Activated CD4-positive, alpha-beta T cell treated with anti-CD3 and anti-CD28 coated beads, Interleukin-2, amount 50 U/mL, for 1 hour (primary cell): ENCODE data around the gene LRFN2.

ENCODE experiments used
- DNase-seq: peaks from one replicate; pipeline ENCODE4 v3.0.0-alpha.2; 2020

The LRFN2 gene

DNA sequence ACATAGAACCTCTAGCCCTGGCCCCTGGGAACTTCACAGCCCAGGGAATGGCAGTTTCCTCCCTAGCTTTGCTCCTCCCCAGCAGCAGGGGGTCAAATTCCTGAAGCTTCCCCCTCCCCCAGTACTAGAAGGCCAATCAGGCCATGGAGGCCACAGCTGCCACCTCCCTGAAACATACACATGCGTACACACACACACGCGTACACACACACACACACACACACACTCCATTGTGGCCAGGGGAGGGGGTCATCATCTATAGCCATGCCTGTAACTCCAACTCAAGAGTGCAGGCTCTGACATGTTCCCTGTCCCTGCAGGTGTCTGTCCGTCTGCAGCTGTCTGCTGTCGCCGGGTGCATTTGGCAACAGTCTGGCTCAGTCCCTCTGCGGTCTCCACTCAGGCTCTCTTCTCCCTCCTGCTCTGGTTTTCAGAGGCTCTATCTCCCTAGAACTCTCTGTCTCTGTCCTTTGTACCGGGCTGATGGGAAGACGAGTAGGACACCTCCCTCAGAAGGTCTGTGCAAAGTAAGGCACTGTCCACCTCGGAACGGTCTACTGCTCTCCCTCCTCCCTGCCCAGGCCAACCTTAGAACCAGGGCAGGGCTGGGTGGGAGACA is 1.4 kb downstream of the LRFN2 start:
- DNase-seq, result no peak

DNA sequence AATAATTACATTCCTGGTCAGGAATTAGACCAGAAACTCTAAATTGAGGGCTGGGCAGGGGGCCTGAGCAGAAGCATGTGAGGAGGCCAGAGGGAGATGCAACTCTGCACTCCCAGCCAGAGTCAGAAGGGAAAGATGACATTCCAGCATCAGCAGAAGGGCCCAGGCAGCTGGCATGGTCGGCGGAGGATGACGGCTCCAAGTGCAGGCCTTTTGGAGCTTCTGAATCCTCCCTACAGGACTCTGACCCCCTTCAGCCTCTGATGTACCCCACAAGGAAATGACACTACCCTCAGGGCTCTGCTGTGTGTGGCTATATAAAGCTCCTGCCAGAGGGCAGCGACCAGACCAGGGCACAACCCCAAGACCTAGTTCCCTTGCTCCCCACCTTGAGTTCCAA is 1.9 kb downstream of the LRFN2 start:
- no peak for DNase-seq

DNA sequence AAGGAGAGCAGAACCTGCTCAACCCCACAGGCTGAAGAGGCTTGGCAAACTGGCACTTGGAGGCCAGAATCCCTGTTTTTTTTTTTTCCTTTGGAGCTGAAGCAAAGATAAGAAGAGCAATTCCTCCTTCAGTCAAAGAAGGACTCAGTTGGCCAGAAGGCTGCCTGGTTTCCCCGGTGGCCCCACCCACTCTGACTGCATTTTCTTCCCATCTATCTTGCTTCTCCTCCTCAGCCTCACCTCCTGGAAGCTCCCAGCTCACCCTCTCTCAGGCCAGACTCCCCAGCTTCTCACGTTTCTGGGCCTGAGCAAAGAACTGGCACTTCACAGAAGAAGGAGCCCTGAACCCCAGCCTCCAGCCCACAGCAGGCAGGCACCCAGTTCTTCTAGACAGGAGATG is 2.4 kb downstream of the LRFN2 start:
- DNase-seq, result no peak

DNA sequence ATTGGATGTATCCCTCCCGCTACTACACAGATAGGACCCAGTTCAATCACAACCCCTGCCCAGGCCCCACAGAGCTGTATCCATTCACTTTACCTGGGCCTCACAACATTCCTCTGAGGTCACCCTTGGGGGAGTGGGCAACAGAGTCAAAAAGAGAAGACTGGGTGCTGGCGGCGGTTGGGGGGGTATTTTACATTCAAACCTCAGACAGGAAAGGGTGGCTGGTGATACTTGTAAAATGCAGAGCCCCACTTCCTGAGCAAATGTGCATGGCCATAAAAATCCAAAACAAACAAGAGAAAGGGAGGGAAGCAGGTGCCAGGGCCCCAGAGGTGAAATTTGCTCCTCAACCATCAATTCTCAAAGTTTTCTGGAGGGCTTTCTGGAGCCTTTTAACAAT is 3.5 kb downstream of the LRFN2 start:
- no peak for DNase-seq

DNA sequence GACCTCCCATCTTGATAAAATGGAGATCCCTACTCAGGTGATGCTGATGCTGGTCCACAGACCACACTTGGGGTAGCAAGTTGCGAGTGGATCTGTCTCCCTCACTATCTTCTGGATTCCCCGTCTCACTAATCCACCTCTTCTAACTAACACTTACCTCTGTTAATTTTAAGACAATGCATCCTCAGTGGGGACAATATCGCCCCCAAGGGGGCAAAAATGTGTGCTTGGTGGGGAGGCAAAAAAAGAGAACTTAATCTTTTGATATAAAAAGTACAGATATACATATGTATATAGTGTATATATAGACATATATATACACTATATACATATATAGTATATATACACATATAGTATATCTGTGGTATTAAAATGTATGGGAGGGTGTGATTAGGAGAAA is 4.3 kb downstream of the LRFN2 start:
- no peak for DNase-seq

DNA sequence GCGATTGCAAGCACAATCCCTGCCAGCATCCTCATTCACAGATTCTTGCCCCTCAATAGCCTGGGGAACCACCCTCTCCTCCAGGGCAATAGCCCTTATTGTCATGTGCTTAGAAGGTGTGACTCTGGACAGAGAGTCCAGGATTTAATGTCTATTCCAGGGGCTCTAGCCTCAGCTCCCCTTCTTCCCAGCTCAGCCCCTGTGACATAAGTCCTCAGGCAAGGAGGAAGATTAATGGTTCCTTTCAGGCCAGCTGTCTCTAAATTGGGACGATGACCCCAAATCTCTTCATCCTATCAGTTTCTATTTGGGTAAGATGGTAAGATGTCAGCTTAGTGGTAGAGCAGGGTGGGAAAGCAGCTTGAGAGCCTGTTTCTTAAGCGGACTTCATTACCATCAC is 8.1 kb downstream of the LRFN2 start:
- DNase-seq, result no peak

DNA sequence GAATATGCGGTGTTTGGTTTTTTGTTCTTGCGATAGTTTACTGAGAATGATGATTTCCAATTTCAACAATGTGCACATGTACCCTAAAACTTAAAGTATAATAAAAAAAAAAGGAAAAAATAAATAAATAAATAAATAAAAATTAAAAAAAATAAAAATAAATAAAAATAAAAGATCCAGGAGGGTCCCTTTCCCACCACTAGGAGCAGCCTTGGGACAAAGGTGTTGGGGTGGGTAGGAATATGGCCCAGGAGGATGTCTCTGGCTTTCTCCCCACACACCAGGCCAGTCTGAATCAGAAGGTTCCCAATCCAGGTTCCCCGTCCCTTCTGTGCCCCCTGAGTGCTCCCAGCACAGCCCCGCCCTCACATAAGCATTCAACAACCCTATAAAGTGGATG is 9.5 kb downstream of the LRFN2 start:
- DNase-seq, result no peak

DNA sequence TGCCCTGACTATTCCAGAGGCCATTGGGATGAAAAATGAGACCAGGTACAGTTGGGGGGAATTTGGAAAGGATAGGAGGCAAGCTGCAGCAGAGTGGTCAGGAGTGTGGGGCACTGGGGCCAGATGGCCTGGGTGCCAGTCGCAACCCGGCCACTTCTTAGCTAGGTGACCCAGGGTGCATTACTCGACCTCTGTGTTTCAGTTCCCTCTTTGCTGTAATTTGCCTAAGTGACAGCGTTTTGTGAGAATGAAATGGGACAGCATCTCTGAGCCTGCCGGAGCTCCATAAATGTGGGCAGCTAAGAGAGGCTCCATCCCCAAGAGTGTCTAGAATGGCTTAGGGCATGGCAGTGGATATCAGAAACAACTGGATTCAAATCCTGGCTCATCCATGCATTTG is 13.9 kb downstream of the LRFN2 start:
- no peak for DNase-seq

DNA sequence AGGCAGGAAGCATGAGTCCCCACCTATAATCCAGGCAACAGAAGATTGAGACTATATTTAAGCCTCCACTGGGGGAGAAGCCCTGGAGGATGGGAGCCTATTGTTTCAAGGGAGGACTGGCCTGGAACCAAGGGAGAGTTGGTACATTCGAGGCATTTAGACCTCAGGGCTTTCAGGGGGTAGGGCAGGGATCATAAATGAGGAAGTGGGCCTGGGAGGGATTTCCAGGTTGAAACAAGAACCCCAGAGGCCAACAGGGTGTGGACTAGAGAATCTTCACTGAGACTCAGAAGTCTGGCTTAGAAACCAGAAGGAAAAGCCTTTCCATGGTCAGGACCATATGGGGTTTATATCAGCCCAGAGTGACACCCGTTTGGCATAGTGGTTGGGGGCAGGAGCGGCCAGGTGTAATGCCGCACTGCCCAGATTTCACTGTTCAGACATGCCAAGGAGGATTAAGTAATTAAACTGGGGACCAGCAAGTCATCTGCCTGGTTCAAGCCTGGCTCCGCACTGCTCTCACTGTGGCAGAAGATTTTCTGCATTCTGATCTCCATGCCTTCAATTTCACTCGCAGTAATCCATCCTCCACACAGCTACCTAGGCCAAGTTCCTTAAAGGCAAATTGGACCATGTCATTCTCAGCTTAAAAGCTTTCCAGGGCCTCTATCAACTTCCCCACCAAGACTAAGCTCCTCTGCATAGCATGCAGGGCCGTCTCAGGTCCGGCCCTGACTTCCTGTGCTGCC is 17.8 kb downstream of the LRFN2 start:
- no peak for DNase-seq

DNA sequence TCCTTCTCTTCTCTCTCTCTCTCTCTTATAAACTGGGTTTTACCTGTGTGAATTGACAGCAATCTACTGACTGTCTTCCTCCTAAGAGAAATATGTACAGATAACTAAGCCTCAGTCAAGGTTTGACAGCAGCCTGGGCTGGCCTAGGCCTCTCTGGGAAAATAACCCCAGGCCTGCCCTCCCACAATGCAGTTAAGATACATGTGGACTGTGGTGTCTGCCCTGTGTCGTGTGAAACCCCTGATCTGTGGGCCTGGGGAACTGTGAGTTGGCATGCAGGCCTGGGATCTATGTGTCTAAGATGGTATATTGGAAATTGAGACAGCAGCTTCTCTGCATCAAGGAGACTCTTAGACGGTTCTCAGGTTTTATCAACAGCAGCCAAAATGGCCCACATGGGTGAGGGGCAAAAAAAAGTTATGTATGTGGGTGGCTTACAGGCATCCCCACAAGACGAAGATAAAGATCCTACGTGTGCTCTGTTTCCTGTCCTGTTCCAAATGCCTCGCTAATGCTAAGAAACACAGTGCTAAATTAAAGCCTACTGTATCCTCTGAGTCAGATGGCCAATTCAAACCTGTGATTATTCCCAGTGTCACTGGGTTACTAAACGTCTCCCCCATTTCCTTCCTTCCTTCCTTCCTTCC is 19.0 kb downstream of the LRFN2 start:
- no peak for DNase-seq

DNA sequence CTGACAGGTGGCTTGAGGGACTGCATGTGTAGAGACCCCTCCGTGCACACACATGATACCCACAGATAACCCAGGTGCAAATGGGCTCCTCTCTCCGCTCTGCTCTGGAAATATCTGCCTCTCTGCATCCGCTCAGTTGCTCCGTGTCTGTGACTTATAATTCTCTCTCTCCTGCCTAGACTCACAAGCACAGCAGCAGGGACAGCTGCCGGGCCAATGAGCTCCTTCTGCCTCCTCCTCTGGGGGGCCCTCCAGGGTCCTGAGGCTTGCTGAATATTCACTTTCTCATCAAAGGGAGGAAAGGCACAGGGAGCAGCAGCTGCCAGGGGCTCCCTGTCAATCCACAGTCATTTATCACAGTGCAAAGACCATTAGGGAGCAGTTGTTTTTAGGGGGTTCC is 24.1 kb downstream of the LRFN2 start:
- no peak for DNase-seq

DNA sequence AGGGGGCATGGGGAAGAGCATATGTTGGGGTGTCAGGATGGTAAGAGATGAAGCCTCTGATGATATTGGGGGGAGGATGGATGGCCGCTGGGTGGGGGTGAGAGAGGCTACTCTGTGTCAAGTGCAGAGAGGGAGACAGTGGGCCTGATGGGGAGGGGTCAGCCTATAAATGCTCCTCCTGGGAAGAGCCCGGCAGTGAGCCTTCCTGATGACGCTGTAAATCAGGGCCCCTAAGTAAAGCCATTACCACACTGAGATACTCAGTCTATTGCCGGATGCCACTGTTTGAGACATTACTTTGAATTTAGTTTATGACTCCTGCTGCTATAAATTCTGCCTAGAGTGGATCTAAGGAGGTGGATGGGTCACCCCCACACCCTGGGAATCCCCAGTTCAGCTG is 28.1 kb downstream of the LRFN2 start:
- no peak for DNase-seq

DNA sequence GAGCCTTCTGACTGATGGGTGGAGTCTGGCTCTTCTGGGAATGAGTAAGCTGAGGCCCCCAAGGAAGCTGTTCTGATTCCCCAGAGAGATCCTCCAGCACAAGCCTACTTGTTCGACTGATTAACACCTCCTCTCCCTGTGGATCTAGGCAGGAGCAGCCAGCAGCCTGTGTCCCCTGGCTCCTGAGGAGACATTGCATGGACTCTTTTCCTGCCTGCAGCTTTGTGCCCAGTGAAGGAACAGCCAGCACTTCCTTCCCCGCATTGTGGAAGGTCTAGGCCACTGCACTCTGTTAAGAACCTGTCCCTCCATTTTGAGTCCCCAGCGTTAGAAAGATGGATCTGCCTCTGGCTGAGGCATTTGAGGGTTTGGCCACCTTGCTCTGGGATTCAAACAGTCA is 29.1 kb downstream of the LRFN2 start:
- DNase-seq, result no peak

DNA sequence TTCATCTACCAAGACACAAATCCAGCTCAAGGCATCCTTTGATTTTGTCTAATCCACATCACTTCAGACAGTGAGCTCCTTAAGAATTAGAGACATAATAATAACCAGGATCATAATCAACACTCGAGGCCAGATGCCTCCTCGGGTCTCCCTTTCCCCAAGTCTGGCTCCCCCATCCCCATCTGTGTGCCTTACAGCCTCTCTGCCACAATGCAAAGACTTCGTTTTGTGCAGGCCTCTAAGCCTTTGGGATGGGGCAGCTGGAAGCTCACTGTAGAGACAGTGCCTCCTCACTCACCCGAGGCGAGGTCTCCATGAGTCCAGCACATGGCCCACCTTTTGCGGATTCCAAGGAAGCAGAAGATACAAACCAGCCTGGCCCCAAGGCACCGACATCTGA is 30.3 kb downstream of the LRFN2 start:
- DNase-seq, result no peak

DNA sequence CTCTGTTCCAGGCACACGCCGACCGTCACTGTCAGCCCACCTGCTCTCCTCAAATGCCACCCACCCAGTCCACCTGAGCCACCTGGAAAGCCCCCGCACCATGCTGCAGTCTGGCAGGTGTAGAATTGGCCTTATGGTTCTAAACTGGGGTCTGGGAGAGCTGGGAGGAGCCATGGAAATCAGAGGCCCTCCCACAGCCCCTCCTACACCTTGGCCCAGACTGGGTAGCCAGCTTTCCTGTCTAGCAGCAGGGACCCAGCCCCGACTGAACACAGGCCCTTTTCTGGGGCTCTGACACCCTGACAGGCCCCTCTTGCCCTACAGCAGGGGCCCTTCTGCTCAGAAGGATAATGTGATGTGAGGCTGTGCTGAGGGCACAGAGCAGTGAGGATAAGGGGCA is 31.1 kb downstream of the LRFN2 start:
- no peak for DNase-seq

DNA sequence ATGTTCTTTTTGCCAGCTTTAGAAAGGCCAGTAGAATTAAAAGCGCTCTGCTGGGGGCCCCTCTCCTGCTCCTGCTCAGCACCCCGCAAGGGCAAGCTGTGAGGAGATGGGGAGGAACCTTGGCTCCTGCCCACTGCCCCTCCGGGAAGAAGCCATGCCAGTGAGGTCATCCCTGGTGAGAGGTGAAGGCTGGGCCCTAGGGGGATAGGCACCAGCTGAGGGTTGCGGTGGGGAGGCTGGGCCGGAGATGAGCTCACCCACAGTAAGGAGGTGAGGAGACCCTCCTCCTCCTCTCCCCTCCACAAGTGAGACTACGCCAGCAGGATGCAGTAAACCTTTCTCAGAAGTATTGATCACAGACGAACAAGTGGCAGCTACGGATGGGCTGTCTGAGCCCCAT is 32.1 kb downstream of the LRFN2 start:
- DNase-seq, result no peak

DNA sequence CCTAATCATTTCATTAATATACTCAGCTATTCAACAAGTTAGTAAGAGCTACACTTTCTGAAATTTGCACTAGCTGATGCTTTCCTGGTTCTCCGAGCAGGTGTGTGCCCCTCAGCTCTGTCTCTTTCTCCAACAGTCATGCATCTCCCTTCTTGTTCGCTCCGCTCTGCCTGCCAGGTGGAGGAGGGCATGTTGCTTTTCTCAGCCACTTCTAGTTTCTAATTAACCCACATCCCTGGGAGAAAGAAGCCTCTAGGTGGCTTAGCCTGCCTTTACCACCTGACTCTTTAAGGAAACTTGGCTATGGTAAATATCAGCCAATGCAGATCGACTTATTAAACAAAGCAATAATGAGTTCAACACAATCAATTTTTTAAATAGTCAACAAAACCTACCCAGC is 34.2 kb downstream of the LRFN2 start:
- DNase-seq, result no peak

DNA sequence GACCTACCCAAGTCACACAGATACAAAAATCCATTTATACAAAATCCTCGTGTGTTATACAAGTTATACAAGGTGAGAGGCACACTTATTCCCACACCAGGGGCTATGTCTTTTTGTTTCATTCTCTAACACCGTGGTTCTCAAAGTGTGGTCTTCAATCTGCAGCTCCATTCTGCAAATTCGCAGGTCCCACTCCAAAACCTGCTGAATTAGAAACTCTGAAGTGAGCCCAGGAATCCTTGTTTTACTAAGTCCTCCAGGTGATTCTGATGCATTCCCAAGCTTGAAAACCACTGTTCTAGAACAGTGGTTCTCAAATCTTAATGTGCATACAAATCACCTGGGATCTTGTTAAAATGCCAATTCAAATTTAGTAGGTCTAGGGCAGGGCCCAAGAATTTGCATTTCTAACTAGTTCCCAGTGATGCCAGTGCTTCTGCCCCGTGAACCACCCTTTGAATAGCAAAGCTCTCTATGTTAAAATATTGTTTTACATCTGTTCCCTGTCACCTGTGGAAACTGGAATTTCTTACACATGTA is 35.1 kb downstream of the LRFN2 start:
- no peak for DNase-seq

DNA sequence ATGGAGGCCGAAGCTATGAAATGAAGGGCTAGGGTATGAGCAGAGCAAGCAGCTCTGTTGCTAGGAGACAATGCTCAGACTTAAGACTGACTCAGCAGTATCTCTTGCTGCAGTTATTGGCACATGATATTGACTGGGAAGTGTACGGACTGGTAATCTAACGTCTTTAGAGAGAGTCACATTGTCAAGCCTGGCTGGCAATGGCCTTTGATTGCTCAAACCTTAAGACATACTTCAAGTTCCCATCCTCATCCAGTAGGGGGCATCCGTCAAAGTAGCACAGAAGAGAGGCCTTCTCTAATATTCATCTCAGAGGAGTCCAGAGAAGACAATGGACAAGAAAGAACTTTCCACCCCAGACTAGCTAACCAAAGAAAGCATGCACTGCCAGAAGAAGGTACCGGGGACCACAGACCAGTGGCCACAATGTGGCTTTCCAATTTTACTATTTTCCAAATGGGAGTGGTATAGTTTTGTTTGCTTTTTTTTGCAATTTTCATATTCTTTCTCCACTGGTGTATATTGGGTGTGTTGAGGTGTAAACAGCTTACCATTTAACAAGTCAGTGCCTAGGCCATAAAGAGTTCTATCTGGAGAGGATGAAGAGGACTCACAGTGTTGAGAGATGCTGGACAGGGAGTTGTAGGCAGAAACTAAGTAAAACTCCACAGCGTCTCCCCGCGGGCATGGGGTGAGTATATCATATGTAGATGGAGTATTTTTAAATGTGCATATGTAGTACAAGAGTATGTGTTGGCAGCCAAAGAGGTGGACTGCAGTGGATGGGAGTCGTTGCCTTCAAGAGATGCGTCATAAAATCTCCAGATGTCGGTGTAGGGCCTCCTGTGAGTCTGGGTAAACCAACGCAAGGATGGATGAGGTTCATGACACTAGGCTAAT is 36.7 kb downstream of the LRFN2 start:
- no peak for DNase-seq

DNA sequence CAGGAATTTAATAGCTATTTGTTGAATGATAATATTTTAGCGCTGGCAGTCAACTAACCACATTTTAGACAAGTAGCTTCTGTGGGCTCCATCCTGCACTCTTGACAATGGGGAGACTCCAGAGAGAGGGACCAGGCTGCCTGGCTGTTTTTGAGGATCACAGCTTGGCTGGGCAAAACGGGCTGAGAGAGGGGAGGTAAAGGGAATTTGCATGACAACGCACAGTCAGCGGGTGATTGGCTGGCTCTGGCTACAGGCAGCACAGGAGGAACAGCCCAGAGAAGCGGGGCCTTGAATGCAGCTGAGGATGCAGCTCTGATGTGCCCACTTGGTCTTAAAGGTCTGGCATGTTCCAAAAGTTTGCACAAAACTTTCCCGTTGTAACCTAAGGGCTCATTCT is 41.2 kb downstream of the LRFN2 start:
- no peak for DNase-seq

DNA sequence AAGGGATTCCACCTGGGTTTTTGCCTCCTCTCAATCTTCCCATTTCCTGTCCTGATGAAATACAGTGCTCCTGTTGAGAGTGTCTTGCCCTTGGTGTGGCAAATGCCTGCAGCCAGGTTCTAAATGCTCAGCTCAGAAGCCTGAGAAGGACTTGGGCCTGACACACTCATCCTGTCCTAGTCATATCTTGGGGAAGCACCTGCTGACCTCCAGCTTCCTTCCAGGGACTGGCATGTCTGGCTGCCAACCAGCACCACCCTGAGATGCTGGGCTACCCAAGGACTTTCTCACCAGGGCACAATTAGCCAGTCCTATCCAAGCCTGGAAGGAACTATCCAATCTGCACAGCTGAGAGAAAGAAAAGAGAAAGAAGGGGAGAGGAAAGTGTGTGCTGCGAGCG is 43.4 kb downstream of the LRFN2 start:
- DNase-seq, result no peak

DNA sequence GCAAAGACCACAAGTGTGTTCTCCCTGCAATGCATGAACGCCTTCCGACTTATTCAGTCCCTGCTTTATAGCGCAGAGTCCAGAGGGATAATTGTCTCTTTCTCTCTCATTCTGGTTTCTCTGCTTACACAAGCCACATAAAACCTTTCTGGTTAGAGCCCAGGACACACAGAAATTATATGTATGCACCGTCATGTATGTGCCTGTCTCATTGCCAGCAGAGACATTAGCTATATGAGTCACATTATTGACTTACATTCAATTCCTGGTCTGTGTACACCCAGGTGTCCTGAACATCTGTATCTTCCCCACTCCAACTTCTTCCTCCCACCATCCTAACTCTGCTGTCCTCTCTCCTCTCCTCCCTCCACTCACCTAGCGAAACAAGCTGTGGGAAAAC is 44.0 kb downstream of the LRFN2 start:
- no peak for DNase-seq

DNA sequence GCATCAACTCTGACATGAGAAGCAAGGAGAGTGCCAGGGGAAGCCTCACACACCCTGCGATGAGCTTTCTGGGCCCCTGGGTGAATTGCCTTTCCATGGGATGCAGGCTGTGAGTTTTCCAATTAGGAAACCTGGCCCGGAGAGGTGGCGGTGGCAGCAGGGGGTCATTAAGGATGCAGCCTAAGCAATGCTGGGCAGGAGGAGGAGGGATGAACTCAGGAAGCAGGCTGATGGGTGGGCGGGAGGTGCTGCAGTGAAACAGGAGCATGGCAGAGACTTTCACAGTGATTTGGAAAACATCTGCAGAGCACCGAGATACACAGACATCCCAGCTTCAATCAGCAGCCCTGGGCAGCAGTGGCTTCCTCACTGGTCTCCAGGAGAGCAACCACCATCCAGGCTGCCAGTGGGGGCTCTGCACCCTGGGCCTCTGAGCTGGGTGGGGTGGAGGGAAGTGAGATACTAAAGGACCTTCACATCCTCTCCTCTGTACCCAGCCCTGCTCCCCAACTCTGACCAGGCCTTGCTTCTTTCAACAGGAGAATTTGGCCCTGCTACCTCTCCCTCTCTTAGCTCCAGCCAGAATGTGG is 44.9 kb downstream of the LRFN2 start:
- no peak for DNase-seq
